ENCODE results near the gene INSR.
A peak's percentile ranks its signal among the peaks of the same experiment; 100 is the strongest.

The INSR gene

GRCh38 chr19:7263066-7263465 lies 31.1 kb downstream of the INSR start:
- DNase-seq, result no peak
- H3K4ac ChIP-seq (ENCODE audit: low read depth in 1 of 2, low read length in 2 of 2), result no peak overlapping the region

GRCh38 chr19:7262470-7262869 lies 31.7 kb downstream of the INSR start:
- Histone ChIP-seq H2AK5ac (ENCODE audit: low read length, severe bottlenecking) (no peak overlapping the region), H3K4me1 (ENCODE audit: control insufficient read depth, insufficient read depth, low read depth, low read length) (peaks cover 1% of the 10 kb centered on the region), H2AFZ (ENCODE audit: low read depth, low read length) (no peak overlapping the region), H2BK15ac (ENCODE audit: low read depth, poor library complexity, severe bottlenecking) (no peak overlapping the region), H3K4me3 (ENCODE audit: insufficient read depth in 1 of 2, low read depth in 1 of 2, low read length in 2 of 2) (no peak overlapping the region), H3K14ac (ENCODE audit: low read length in 2 of 2) (no peak overlapping the region), H3K27ac (ENCODE audit: low read length, poor library complexity, severe bottlenecking) (no peak overlapping the region), H2BK5ac (ENCODE audit: low read depth, low read length, poor library complexity, severe bottlenecking) (no peak overlapping the region), H2BK120ac (ENCODE audit: low read depth, low read length) (no peak overlapping the region), H3K4ac (ENCODE audit: low read depth in 1 of 2, low read length in 2 of 2) (no peak overlapping the region), H3K23ac (ENCODE audit: low read length in 2 of 2) (no peak overlapping the region), H2BK12ac (ENCODE audit: low read length in 2 of 2) (peak overlapping the region in 1 of 2 experiments; percentile 4), H3K79me1 (replicated peaks; ENCODE audit: low read length, poor library complexity, severe bottlenecking) (peaks cover 7% of the 10 kb centered on the region), H4K91ac (ENCODE audit: low read length) (no peak overlapping the region), H3K9ac (ENCODE audit: low read length) (no peak overlapping the region), H3K18ac (ENCODE audit: low read depth in 1 of 2, low read length in 2 of 2) (no peak overlapping the region), H3K36me3 (ENCODE audit: control insufficient read depth in 1 of 2, insufficient read depth in 2 of 2, low read depth in 1 of 2, low read length in 2 of 2) (peaks cover 7 to 10% of the 10 kb centered on the region in 2 experiments), H3K27me3 (ENCODE audit: control insufficient read depth in 1 of 2, insufficient read depth in 1 of 2, low read length in 2 of 2) (no peaks in the 10 kb centered on the region), H3K9me3 (ENCODE audit: control insufficient read depth, low read length) (peaks cover 7% of the 10 kb centered on the region), H3K4me2 (ENCODE audit: low read length, poor library complexity, severe bottlenecking) (no peak overlapping the region), H4K8ac (ENCODE audit: low read length) (no peak overlapping the region)
- DNase-seq, result no peak
- 92% methylated on average over 5 of the region's 6 CpGs for WGBS

More at GRCh38 chr19:7263066-7263465, 31.1 kb downstream of the INSR start:
- Histone ChIP-seq H3K79me1 (replicated peaks; ENCODE audit: low read length, poor library complexity, severe bottlenecking) (peaks cover 7% of the 10 kb centered on the region), H4K91ac (ENCODE audit: low read length) (no peak overlapping the region), H2AK5ac (ENCODE audit: low read length, severe bottlenecking) (no peak overlapping the region), H3K18ac (ENCODE audit: low read depth in 1 of 2, low read length in 2 of 2) (no peak overlapping the region), H3K23ac (ENCODE audit: low read length in 2 of 2) (no peak overlapping the region), H3K4me3 (ENCODE audit: insufficient read depth in 1 of 2, low read depth in 1 of 2, low read length in 2 of 2) (no peak overlapping the region), H3K4me2 (ENCODE audit: low read length, poor library complexity, severe bottlenecking) (no peak overlapping the region), H2BK5ac (ENCODE audit: low read depth, low read length, poor library complexity, severe bottlenecking) (no peak overlapping the region), H2AFZ (ENCODE audit: low read depth, low read length) (no peak overlapping the region), H2BK12ac (ENCODE audit: low read length in 2 of 2) (no peak overlapping the region), H2BK120ac (ENCODE audit: low read depth, low read length) (no peak overlapping the region), H3K36me3 (ENCODE audit: control insufficient read depth in 1 of 2, insufficient read depth in 2 of 2, low read depth in 1 of 2, low read length in 2 of 2) (peaks cover 10 to 13% of the 10 kb centered on the region in 2 experiments), H3K27ac (ENCODE audit: low read length, poor library complexity, severe bottlenecking) (no peak overlapping the region), H3K9me3 (ENCODE audit: control insufficient read depth, low read length) (peaks cover 7% of the 10 kb centered on the region), H3K4me1 (ENCODE audit: control insufficient read depth, insufficient read depth, low read depth, low read length) (peaks cover 1% of the 10 kb centered on the region), H2BK15ac (ENCODE audit: low read depth, poor library complexity, severe bottlenecking) (no peak overlapping the region), H3K27me3 (ENCODE audit: control insufficient read depth in 1 of 2, insufficient read depth in 1 of 2, low read length in 2 of 2) (no peaks in the 10 kb centered on the region), H3K9ac (ENCODE audit: low read length) (no peak overlapping the region), H3K14ac (ENCODE audit: low read length in 2 of 2) (no peak overlapping the region), H4K8ac (ENCODE audit: low read length) (no peak overlapping the region)
- 93% methylated on average over 2 of the region's 3 CpGs for WGBS

GRCh38 chr19:7260161-7260560 lies 34.1 kb downstream of the INSR start:
- no peak for DNase-seq
- Histone ChIP-seq H3K4me2 (ENCODE audit: low read length, poor library complexity, severe bottlenecking) (no peak overlapping the region), H3K4ac (ENCODE audit: low read depth in 1 of 2, low read length in 2 of 2) (no peak overlapping the region), H4K91ac (ENCODE audit: low read length) (no peak overlapping the region), H3K27ac (ENCODE audit: low read length, poor library complexity, severe bottlenecking) (no peak overlapping the region), H3K9ac (ENCODE audit: low read length) (no peak overlapping the region), H4K8ac (ENCODE audit: low read length) (no peak overlapping the region), H2BK12ac (ENCODE audit: low read length in 2 of 2) (no peak overlapping the region), H2BK15ac (ENCODE audit: low read depth, poor library complexity, severe bottlenecking) (no peak overlapping the region), H2AK5ac (ENCODE audit: low read length, severe bottlenecking) (no peak overlapping the region), H3K27me3 (ENCODE audit: control insufficient read depth in 1 of 2, insufficient read depth in 1 of 2, low read length in 2 of 2) (no peaks in the 10 kb centered on the region), H2BK5ac (ENCODE audit: low read depth, low read length, poor library complexity, severe bottlenecking) (no peak overlapping the region), H3K4me3 (ENCODE audit: insufficient read depth in 1 of 2, low read depth in 1 of 2, low read length in 2 of 2) (no peak overlapping the region), H3K14ac (ENCODE audit: low read length in 2 of 2) (no peak overlapping the region), H3K23ac (ENCODE audit: low read length in 2 of 2) (no peak overlapping the region), H3K36me3 (ENCODE audit: control insufficient read depth in 1 of 2, insufficient read depth in 2 of 2, low read depth in 1 of 2, low read length in 2 of 2) (no peaks in the 10 kb centered on the region), H3K9me3 (ENCODE audit: control insufficient read depth, low read length) (no peaks in the 10 kb centered on the region), H3K4me1 (ENCODE audit: control insufficient read depth, insufficient read depth, low read depth, low read length) (no peaks in the 10 kb centered on the region), H3K18ac (ENCODE audit: low read depth in 1 of 2, low read length in 2 of 2) (no peak overlapping the region), H3K79me1 (replicated peaks; ENCODE audit: low read length, poor library complexity, severe bottlenecking) (peaks cover 7% of the 10 kb centered on the region), H2AFZ (ENCODE audit: low read depth, low read length) (no peak overlapping the region), H2BK120ac (ENCODE audit: low read depth, low read length) (no peak overlapping the region)
- WGBS, result 90% methylated on average over 7 of the region's 7 CpGs

DNA sequence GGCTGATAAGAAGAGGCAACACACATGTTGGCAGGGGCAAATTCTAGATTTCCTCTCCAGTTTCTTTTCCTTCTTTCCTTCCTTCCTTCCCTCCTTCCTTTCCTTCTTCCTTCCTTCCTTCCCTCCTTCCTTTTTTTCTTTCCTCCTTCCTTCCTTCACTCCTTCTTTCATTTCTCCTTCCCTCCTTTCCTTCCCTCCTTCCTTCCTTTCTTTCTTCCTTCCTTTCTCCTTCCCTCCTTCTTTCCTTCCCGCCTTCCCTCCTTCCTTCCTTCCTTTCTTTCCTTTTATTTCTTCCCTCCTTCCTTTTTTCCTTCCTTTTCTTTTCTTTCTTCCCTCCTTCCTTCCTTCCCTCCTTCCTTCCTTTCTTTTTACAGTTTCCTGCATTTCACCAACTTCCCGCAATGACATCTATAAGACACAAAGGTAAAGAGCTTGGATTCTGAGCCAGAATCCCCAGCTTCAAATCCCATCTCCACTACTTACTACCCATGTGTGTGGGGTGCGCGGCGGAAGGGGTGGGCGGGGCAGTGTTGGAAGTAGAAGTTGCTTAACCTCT lies 35.3 kb downstream of the INSR start:
- no peak overlapping the region for H3K9ac ChIP-seq (ENCODE audit: low read length)
- no peak overlapping the region for H2AK5ac ChIP-seq (ENCODE audit: low read length, severe bottlenecking)
- H2BK15ac ChIP-seq (ENCODE audit: low read depth, poor library complexity, severe bottlenecking), result no peak overlapping the region
- peaks cover 4% of the 10 kb centered on the region for H3K79me1 ChIP-seq (replicated peaks; ENCODE audit: low read length, poor library complexity, severe bottlenecking)
- H3K14ac ChIP-seq (ENCODE audit: low read length in 2 of 2), result no peak overlapping the region
- no peak overlapping the region for H3K4ac ChIP-seq (ENCODE audit: low read depth in 1 of 2, low read length in 2 of 2)
- H3K4me1 ChIP-seq (ENCODE audit: control insufficient read depth, insufficient read depth, low read depth, low read length), result no peaks in the 10 kb centered on the region
- H4K91ac ChIP-seq (ENCODE audit: low read length), result no peak overlapping the region
- no peak overlapping the region for H2AFZ ChIP-seq (ENCODE audit: low read depth, low read length)
- H3K9me3 ChIP-seq (ENCODE audit: control insufficient read depth, low read length), result no peaks in the 10 kb centered on the region
- H3K4me2 ChIP-seq (ENCODE audit: low read length, poor library complexity, severe bottlenecking), result no peak overlapping the region
- H4K8ac ChIP-seq (ENCODE audit: low read length), result no peak overlapping the region
- no peaks in the 10 kb centered on the region for H3K36me3 ChIP-seq (ENCODE audit: control insufficient read depth in 1 of 2, insufficient read depth in 2 of 2, low read depth in 1 of 2, low read length in 2 of 2)
- no peak overlapping the region for H2BK5ac ChIP-seq (ENCODE audit: low read depth, low read length, poor library complexity, severe bottlenecking)
- no peaks in the 10 kb centered on the region for H3K27me3 ChIP-seq (ENCODE audit: control insufficient read depth in 1 of 2, insufficient read depth in 1 of 2, low read length in 2 of 2)
- H2BK120ac ChIP-seq (ENCODE audit: low read depth, low read length), result no peak overlapping the region
- no peak overlapping the region for H3K4me3 ChIP-seq (ENCODE audit: insufficient read depth in 1 of 2, low read depth in 1 of 2, low read length in 2 of 2)
- no peak overlapping the region for H2BK12ac ChIP-seq (ENCODE audit: low read length in 2 of 2)
- no peak for DNase-seq
- 95% methylated on average over 2 of the region's 6 CpGs for WGBS
- H3K18ac ChIP-seq (ENCODE audit: low read depth in 1 of 2, low read length in 2 of 2), result no peak overlapping the region
- no peak overlapping the region for H3K23ac ChIP-seq (ENCODE audit: low read length in 2 of 2)
- no peak overlapping the region for H3K27ac ChIP-seq (ENCODE audit: low read length, poor library complexity, severe bottlenecking)

Measured in mesenchymal stem cell (in vitro differentiated cells and primary cell).